ENCODE data around the gene SELENOF. TPM values are rescaled to one million over a fixed set of nuclear protein-coding genes. Genes with fewer than 3 reads are reported as not detected.

SELENOF gene
- total and polyA plus RNA-seq, 10 of the 15 experiments (the other 5 are each of a cell fraction or from before 2014, with no cell fraction given), result 98.7 to 254 (median 172) TPM

DNA sequence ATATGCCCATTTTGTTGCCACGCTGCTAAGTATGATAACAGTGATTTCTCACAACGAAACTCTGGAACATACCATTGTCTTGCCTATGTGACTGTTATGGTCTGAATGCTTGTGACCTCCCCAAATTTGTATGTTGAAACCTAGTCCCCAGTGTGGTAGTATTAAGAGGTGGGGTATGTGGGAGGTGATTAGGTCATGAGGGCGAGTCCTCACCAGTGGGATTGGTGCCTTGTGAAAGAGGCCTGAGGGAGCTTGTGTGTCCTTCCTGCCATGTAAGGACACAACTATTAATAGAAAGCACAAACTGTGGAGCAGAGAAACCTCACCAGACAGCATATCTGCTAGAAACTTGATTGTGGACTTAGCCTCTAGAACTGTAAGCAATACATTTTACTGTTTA lies 84.6 kb downstream of the SELENOF start:
- H3K79me2 ChIP-seq (ENCODE audit: control insufficient read depth, insufficient read depth, low read length), result no peaks in the 10 kb centered on the region
- no peak overlapping the region for H3K9ac ChIP-seq (ENCODE audit: control insufficient read depth, insufficient read depth, low read length)
- POLR2A ChIA-PET, result no interaction called here
- no peaks in the 10 kb centered on the region for H4K20me1 ChIP-seq (ENCODE audit: control insufficient read depth, insufficient read depth)
- in situ Hi-C loops (cut with MboI) (no loop called here), intact Hi-C loops (cut with micrococcal nuclease; ENCODE audit: unreplicated experiment) (loop anchor here (5.0 kb wide), 1 partner anchor 447 kb away; no protein-coding TSS in a partner anchor)
- no peak overlapping the region for H3K27ac ChIP-seq (ENCODE audit: control insufficient read depth, insufficient read depth)
- H3K4me2 ChIP-seq (ENCODE audit: control insufficient read depth, insufficient read depth), result no peak overlapping the region
- RAD21 ChIA-PET (ENCODE audit: unreplicated experiment), result no interaction called here
- no peak overlapping the region for H3K4me3 ChIP-seq
- TF ChIP-seq JUND (IDR thresholded peaks at IDR 0.05; ENCODE audit: low read depth, low read length), result no peak
- no peak for TF ChIP-seq ZNF24 (IDR thresholded peaks at IDR 0.05)
- no peak for TF ChIP-seq ZBED1 (IDR thresholded peaks at IDR 0.05; ENCODE audit: borderline replicate concordance)
- no peak for TF ChIP-seq BRCA1 (IDR thresholded peaks at IDR 0.05; ENCODE audit: low read depth, low read length)
- TF ChIP-seq, protein P1, sequence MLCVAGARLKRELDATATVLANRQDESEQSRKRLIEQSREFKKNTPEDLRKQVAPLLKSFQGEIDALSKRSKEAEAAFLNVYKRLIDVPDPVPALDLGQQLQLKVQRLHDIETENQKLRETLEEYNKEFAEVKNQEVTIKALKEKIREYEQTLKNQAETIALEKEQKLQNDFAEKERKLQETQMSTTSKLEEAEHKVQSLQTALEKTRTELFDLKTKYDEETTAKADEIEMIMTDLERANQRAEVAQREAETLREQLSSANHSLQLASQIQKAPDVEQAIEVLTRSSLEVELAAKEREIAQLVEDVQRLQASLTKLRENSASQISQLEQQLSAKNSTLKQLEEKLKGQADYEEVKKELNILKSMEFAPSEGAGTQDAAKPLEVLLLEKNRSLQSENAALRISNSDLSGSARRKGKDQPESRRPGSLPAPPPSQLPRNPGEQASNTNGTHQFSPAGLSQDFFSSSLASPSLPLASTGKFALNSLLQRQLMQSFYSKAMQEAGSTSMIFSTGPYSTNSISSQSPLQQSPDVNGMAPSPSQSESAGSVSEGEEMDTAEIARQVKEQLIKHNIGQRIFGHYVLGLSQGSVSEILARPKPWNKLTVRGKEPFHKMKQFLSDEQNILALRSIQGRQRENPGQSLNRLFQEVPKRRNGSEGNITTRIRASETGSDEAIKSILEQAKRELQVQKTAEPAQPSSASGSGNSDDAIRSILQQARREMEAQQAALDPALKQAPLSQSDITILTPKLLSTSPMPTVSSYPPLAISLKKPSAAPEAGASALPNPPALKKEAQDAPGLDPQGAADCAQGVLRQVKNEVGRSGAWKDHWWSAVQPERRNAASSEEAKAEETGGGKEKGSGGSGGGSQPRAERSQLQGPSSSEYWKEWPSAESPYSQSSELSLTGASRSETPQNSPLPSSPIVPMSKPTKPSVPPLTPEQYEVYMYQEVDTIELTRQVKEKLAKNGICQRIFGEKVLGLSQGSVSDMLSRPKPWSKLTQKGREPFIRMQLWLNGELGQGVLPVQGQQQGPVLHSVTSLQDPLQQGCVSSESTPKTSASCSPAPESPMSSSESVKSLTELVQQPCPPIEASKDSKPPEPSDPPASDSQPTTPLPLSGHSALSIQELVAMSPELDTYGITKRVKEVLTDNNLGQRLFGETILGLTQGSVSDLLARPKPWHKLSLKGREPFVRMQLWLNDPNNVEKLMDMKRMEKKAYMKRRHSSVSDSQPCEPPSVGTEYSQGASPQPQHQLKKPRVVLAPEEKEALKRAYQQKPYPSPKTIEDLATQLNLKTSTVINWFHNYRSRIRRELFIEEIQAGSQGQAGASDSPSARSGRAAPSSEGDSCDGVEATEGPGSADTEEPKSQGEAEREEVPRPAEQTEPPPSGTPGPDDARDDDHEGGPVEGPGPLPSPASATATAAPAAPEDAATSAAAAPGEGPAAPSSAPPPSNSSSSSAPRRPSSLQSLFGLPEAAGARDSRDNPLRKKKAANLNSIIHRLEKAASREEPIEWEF (IDR thresholded peaks at IDR 0.05; ENCODE audit: insufficient replicate concordance, low read depth, low read length), result no peak
- TF ChIP-seq EP300 (IDR thresholded peaks at IDR 0.05; ENCODE audit: borderline replicate concordance in 1 of 2, control insufficient read depth in 1 of 2, low read depth in 2 of 2, low read length in 2 of 2), result no peak
- TF ChIP-seq, protein P2, sequence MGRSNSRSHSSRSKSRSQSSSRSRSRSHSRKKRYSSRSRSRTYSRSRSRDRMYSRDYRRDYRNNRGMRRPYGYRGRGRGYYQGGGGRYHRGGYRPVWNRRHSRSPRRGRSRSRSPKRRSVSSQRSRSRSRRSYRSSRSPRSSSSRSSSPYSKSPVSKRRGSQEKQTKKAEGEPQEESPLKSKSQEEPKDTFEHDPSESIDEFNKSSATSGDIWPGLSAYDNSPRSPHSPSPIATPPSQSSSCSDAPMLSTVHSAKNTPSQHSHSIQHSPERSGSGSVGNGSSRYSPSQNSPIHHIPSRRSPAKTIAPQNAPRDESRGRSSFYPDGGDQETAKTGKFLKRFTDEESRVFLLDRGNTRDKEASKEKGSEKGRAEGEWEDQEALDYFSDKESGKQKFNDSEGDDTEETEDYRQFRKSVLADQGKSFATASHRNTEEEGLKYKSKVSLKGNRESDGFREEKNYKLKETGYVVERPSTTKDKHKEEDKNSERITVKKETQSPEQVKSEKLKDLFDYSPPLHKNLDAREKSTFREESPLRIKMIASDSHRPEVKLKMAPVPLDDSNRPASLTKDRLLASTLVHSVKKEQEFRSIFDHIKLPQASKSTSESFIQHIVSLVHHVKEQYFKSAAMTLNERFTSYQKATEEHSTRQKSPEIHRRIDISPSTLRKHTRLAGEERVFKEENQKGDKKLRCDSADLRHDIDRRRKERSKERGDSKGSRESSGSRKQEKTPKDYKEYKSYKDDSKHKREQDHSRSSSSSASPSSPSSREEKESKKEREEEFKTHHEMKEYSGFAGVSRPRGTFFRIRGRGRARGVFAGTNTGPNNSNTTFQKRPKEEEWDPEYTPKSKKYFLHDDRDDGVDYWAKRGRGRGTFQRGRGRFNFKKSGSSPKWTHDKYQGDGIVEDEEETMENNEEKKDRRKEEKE (IDR thresholded peaks at IDR 0.05), result no peak
- TF ChIP-seq, protein P3, sequence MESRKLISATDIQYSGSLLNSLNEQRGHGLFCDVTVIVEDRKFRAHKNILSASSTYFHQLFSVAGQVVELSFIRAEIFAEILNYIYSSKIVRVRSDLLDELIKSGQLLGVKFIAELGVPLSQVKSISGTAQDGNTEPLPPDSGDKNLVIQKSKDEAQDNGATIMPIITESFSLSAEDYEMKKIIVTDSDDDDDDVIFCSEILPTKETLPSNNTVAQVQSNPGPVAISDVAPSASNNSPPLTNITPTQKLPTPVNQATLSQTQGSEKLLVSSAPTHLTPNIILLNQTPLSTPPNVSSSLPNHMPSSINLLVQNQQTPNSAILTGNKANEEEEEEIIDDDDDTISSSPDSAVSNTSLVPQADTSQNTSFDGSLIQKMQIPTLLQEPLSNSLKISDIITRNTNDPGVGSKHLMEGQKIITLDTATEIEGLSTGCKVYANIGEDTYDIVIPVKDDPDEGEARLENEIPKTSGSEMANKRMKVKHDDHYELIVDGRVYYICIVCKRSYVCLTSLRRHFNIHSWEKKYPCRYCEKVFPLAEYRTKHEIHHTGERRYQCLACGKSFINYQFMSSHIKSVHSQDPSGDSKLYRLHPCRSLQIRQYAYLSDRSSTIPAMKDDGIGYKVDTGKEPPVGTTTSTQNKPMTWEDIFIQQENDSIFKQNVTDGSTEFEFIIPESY (IDR thresholded peaks at IDR 0.05), result no peak
- TF ChIP-seq GATAD2B (conservative IDR thresholded peaks at IDR 0.05; ENCODE audit: low read depth), result no peak
- TF ChIP-seq NR2C2 (IDR thresholded peaks at IDR 0.05; ENCODE audit: borderline replicate concordance, control insufficient read depth, insufficient read length, low read depth), result no peak
- FAIRE-seq (no peak), ATAC-seq (no peak), DNase-seq (ENCODE audit: low read depth, low spot score) (no peak)
- no peaks in the 10 kb centered on the region for H3K36me3 ChIP-seq (ENCODE audit: control insufficient read depth in 2 of 2, insufficient read depth in 2 of 2, low read length in 1 of 2)
- H3K27me3 ChIP-seq (replicated peaks in 1 of 2; ENCODE audit: control insufficient read depth in 2 of 2, insufficient read depth in 2 of 2, low read length in 1 of 2), result no peaks in the 10 kb centered on the region
- SMC1A ChIA-PET (ENCODE audit: uncharacterized antibody, unreplicated experiment), result interaction anchor here (0.8 to 2.0 kb wide), 3 partner anchors 32 to 257 kb away, joined by 3 to 14 read pairs (median 5); no protein-coding TSS in a partner anchor
- H2AFZ ChIP-seq (ENCODE audit: control insufficient read depth, low read depth, low read length), result no peak overlapping the region
- CTCF ChIA-PET, result interaction anchor here (0.6 to 10.0 kb wide), 4 partner anchors 111 to 449 kb away, joined by 3 to 198 read pairs (median 3); no protein-coding TSS in a partner anchor
- H3K4me1 ChIP-seq (ENCODE audit: control insufficient read depth, insufficient read depth, low read length), result no peaks in the 10 kb centered on the region
- no peaks in the 10 kb centered on the region for H3K9me3 ChIP-seq (replicated peaks; ENCODE audit: control insufficient read depth, insufficient read depth, low read length)
- WGBS (ENCODE audit: insufficient coverage, insufficient replicate concordance, low lambda C conversion rate, missing lambda C conversion rate), result 65% methylated on average over 3 of the region's 3 CpGs
- no TSS peak for BruUV-seq (replicated peaks)
